H1 (cell line): ENCODE data around the gene TBK1. TPM values are rescaled to one million over a fixed set of nuclear protein-coding genes. Genes with fewer than 3 reads are reported as not detected.

ENCODE experiments used
- CTCF ChIA-PET: fragments of 300-600 bp; sonication (Branson Sonifier 250); formaldehyde crosslinking; loops from one replicate; lab custom pipeline; 2021; ENCODE audit not compliant: partially characterized antibody; lab: Charles Lee
- POLR2A ChIA-PET: fragments of 300-600 bp; sonication (Branson Sonifier 250); formaldehyde crosslinking; loops from one replicate; lab custom pipeline; 2021; ENCODE audit warnings: inconsistent platforms; ENCODE audit not compliant: partially characterized antibody; lab: Charles Lee
- DNase-seq, 2 experiments: peaks; one replicate each; pipeline versions ENCODE4 v3.0.0 to v3.0.0-alpha.2; 2010 to 2022; ENCODE audit warnings: low spot score in 2 of 2, low read depth in 1 of 2, mixed read lengths in 1 of 2
- FAIRE-seq: peaks from 2 replicates; lab custom pipeline; 2011; peaks lifted over from hg19 to GRCh38; lab: Jason Lieb, UNC
- H2AFZ ChIP-seq: 2 replicates; pipeline ENCODE4 v1.8.1; 2012; ENCODE audit warnings: low read length, inconsistent platforms
- H2AK5ac ChIP-seq: 2 replicates; pipeline ENCODE4 v1.6.1; 2013; ENCODE audit warnings: low read depth, low read length
- H2BK120ac ChIP-seq: replicated peaks from 2 replicates; pipeline ENCODE3; 2013; ENCODE audit warnings: low read depth, low read length, inconsistent platforms
- H2BK12ac ChIP-seq: 2 replicates; pipeline ENCODE4 v1.6.1; 2013; ENCODE audit warnings: low read depth, low read length
- H2BK15ac ChIP-seq: 2 replicates; pipeline ENCODE4 v1.6.1; 2013; ENCODE audit warnings: low read length
- H2BK20ac ChIP-seq: 2 replicates; pipeline ENCODE4 v1.6.1; 2013; ENCODE audit warnings: low read length
- H2BK5ac ChIP-seq: 2 replicates; pipeline ENCODE4 v1.6.1; 2013; ENCODE audit warnings: low read depth, low read length
- H3K14ac ChIP-seq: 2 replicates; pipeline ENCODE4 v1.6.1; 2013; ENCODE audit warnings: inconsistent platforms; ENCODE audit not compliant: insufficient read length
- H3K18ac ChIP-seq: 2 replicates; pipeline ENCODE4 v1.6.1; 2013; ENCODE audit warnings: low read length; ENCODE audit errors: extremely low read depth
- H3K23ac ChIP-seq: 2 replicates; pipeline ENCODE4 v1.6.1; 2013; ENCODE audit warnings: inconsistent platforms; ENCODE audit not compliant: insufficient read length
- H3K23me2 ChIP-seq: 2 replicates; pipeline ENCODE4 v1.6.1; 2013; ENCODE audit warnings: low read depth, low read length
- H3K27ac ChIP-seq: 2 replicates; pipeline ENCODE4 v1.6.1; 2011; ENCODE audit warnings: low read depth, low read length, inconsistent platforms
- H3K27me3 ChIP-seq, 4 experiments: replicated peaks in 1 of 4; 1 replicate in 1 of 4; 2 replicates in 3 of 4; pipeline versions ENCODE4 v1.6.1 to v1.8.1; 2011 to 2013; ENCODE audit warnings: low read length in 3 of 4, mild to moderate bottlenecking in 3 of 4, inconsistent platforms in 2 of 4, mixed read lengths in 2 of 4, moderate library complexity in 1 of 4; ENCODE audit not compliant: control insufficient read depth in 3 of 4, insufficient read depth in 3 of 4; ENCODE audit errors: extremely low read depth in 1 of 4
- H3K36me3 ChIP-seq, 4 experiments: 2 replicates each; pipeline versions ENCODE4 v1.6.1 to v1.8.1; 2011 to 2013; ENCODE audit warnings: mild to moderate bottlenecking in 4 of 4, low read length in 3 of 4, moderate library complexity in 2 of 4, control low read depth in 1 of 4, inconsistent platforms in 1 of 4; ENCODE audit not compliant: insufficient read depth in 4 of 4, control insufficient read depth in 2 of 4
- H3K4ac ChIP-seq: replicated peaks from 2 replicates; pipeline ENCODE3; 2013; ENCODE audit warnings: low read length, low read depth, mixed read lengths, inconsistent platforms; ENCODE audit not compliant: insufficient read length
- H3K4me1 ChIP-seq, 4 experiments: replicated peaks in 1 of 4; 1 replicate in 1 of 4; 2 replicates in 3 of 4; pipeline versions ENCODE4 v1.6.1 to v1.8.1; 2011 to 2013; ENCODE audit warnings: low read length in 3 of 4, inconsistent platforms in 2 of 4, mixed read lengths in 1 of 4; ENCODE audit not compliant: insufficient read depth in 4 of 4, control insufficient read depth in 3 of 4
- H3K4me2 ChIP-seq, 2 experiments: 2 replicates each; pipeline versions ENCODE4 v1.6.1 to v1.8.1; 2011 to 2013; ENCODE audit warnings: low read depth in 2 of 2, low read length in 2 of 2, control low read depth in 1 of 2, inconsistent platforms in 1 of 2, mild to moderate bottlenecking in 1 of 2; ENCODE audit not compliant: insufficient read depth in 1 of 2
- H3K4me3 ChIP-seq, 4 experiments: fragments of 200-600, 300-600 bp in 1 of 4; sonication (generic), shearing (Covaris generic), sonication (Bioruptor Twin) in 1 of 4; 2 replicates each; pipeline versions ENCODE4 v1.5.1 to v1.8.1; 2011 to 2016; ENCODE audit warnings: low read length in 4 of 4, low read depth in 3 of 4, control low read depth in 2 of 4, inconsistent platforms in 2 of 4, mild to moderate bottlenecking in 2 of 4, mixed read lengths in 1 of 4, moderate library complexity in 1 of 4; ENCODE audit not compliant: insufficient read depth in 2 of 4; ENCODE audit errors: extremely low read depth in 1 of 4
- H3K56ac ChIP-seq: replicated peaks from 2 replicates; pipeline ENCODE3; 2013; ENCODE audit warnings: low read depth, mild to moderate bottlenecking, mixed read lengths, low read length, inconsistent platforms; ENCODE audit not compliant: insufficient read length
- H3K79me1 ChIP-seq: 2 replicates; pipeline ENCODE4 v1.6.1; 2013; ENCODE audit warnings: low read depth, low read length, control low read depth
- H3K79me2 ChIP-seq, 2 experiments: 2 replicates each; pipeline versions ENCODE4 v1.6.1 to v1.8.1; 2012 to 2013; ENCODE audit warnings: low read length in 2 of 2, mild to moderate bottlenecking in 2 of 2, inconsistent platforms in 1 of 2; ENCODE audit not compliant: insufficient read depth in 2 of 2, control insufficient read depth in 1 of 2
- H3K9ac ChIP-seq, 4 experiments: replicated peaks in 1 of 4; 1 replicate in 1 of 4; 2 replicates in 3 of 4; pipeline versions ENCODE4 v1.6.1 to v1.8.1; 2011 to 2013; ENCODE audit warnings: low read depth in 3 of 4, low read length in 3 of 4, control low read depth in 2 of 4, mild to moderate bottlenecking in 2 of 4, moderate library complexity in 2 of 4, inconsistent platforms in 1 of 4; ENCODE audit errors: extremely low read depth in 1 of 4
- H3K9me3 ChIP-seq, 2 experiments: 2 replicates each; pipeline versions ENCODE4 v1.6.1 to v1.8.1; 2012 to 2013; ENCODE audit warnings: mild to moderate bottlenecking in 2 of 2, moderate library complexity in 2 of 2, control low read depth in 1 of 2, inconsistent platforms in 1 of 2, low read depth in 1 of 2, low read length in 1 of 2, mixed read lengths in 1 of 2; ENCODE audit not compliant: insufficient read depth in 2 of 2
- H4K20me1 ChIP-seq, 2 experiments: replicated peaks in 1 of 2; 2 replicates each; pipeline versions ENCODE3 to v1.8.1; 2011 to 2013; ENCODE audit warnings: inconsistent platforms in 2 of 2, low read length in 2 of 2, mild to moderate bottlenecking in 1 of 2; ENCODE audit not compliant: insufficient read depth in 2 of 2, control insufficient read depth in 1 of 2
- H4K5ac ChIP-seq: 2 replicates; pipeline ENCODE4 v1.6.1; 2013; ENCODE audit warnings: low read length, low read depth, mixed read lengths, inconsistent platforms; ENCODE audit not compliant: insufficient read length
- H4K8ac ChIP-seq: 2 replicates; pipeline ENCODE4 v1.8.0; 2013; ENCODE audit warnings: mild to moderate bottlenecking, moderate library complexity, low read length, inconsistent platforms; ENCODE audit not compliant: insufficient read depth; ENCODE audit errors: extremely low read depth
- H4K91ac ChIP-seq: replicated peaks from 2 replicates; pipeline ENCODE3; 2013; ENCODE audit warnings: low read length, mixed read lengths, inconsistent platforms; ENCODE audit not compliant: insufficient read length
- BACH1 ChIP-seq: IDR thresholded peaks from 2 replicates; pipeline ENCODE4 v1.6.1; 2012; ENCODE audit warnings: low read length, improper control_type of control experiment
- EP300 ChIP-seq, 2 experiments: IDR thresholded peaks; 1 replicate in 1 of 2; 2 replicates in 1 of 2; pipeline ENCODE4 v1.6.1; 2011 to 2012; ENCODE audit warnings: low read depth in 2 of 2, low read length in 2 of 2, mild to moderate bottlenecking in 2 of 2, borderline replicate concordance in 1 of 2, inconsistent platforms in 1 of 2, moderate library complexity in 1 of 2
- FOSL1 ChIP-seq: IDR thresholded peaks from 2 replicates; pipeline ENCODE4 v1.6.1; 2011; ENCODE audit warnings: mild to moderate bottlenecking, low read depth, low read length, moderate library complexity; ENCODE audit not compliant: insufficient read depth
- RAD21 ChIP-seq, 2 experiments: IDR thresholded peaks in 1 of 2; conservative IDR thresholded peaks in 1 of 2; 2 replicates each; pipeline ENCODE4 v1.6.1; 2011; ENCODE audit warnings: low read depth in 2 of 2, low read length in 2 of 2, improper control_type of control experiment in 1 of 2, inconsistent platforms in 1 of 2, mild to moderate bottlenecking in 1 of 2, moderate library complexity in 1 of 2
- RFX5 ChIP-seq: IDR thresholded peaks from 2 replicates; pipeline ENCODE4 v1.6.1; 2011; ENCODE audit warnings: low read depth, low read length, improper control_type of control experiment, borderline replicate concordance
- TEAD4 ChIP-seq: IDR thresholded peaks from 2 replicates; pipeline ENCODE4 v1.6.1; 2012; ENCODE audit warnings: low read depth, low read length, inconsistent platforms, mixed read lengths
- WGBS, 2 experiments: shearing (Covaris generic) in 1 of 2; methylation state at CpG; one replicate each; pipeline versions ENCODE4 v1.1.6 to v1.1.7; 2013 to 2015; ENCODE audit warnings: low lambda C conversion rate in 2 of 2, mixed read lengths in 2 of 2, inconsistent platforms in 1 of 2, low coverage in 1 of 2, missing lambda C conversion rate in 1 of 2; ENCODE audit not compliant: insufficient replicate concordance in 2 of 2, insufficient coverage in 1 of 2, insufficient read length in 1 of 2; ENCODE audit errors: extremely low coverage in 1 of 2, missing lambda C conversion rate in 1 of 2; 5-methylcytosine and 5-hydroxymethylcytosine counted together
- polyA plus RNA-seq, 7 experiments: library from polyadenylated mRNA; depleted of rRNA in 3 of 7; stranded (reverse) in 5 of 7; unstranded in 2 of 7; fragments of >200 nt in 5 of 7; fragments of 200-250 nt in 2 of 7; gene quantifications; 1 replicate in 5 of 7; 2 replicates in 1 of 7; 4 replicates in 1 of 7; pipeline versions ENCODE4 v1.2.1 to v1.2.3, GENCODE V29; 2011 to 2013; ENCODE audit warnings: missing spikeins in 2 of 7, mixed read lengths in 2 of 7
- total RNA-seq: library from RNA; stranded (reverse); fragmentation: NEBNext Ultra II Directional; extraction: Animal tissue kit (Norgen Biotek cat#: 25700); gene quantifications from 2 replicates; pipeline ENCODE4 v1.2.1, GENCODE V29; 2021
- TF ChIP-seq, protein P1 (sequence below), 3 experiments: IDR thresholded peaks; 1 replicate in 2 of 3; 2 replicates in 1 of 3; pipeline versions ENCODE4 v1.5.1 to v1.6.1; 2011; ENCODE audit warnings: low read length in 3 of 3, mild to moderate bottlenecking in 3 of 3, inconsistent platforms in 2 of 3, low read depth in 1 of 3, moderate library complexity in 1 of 3; ENCODE audit not compliant: insufficient read depth in 1 of 3; ENCODE audit errors: control extremely low read depth in 1 of 3

TBK1 gene
- total and polyA plus RNA-seq, 2 of the 8 experiments (the other 6 are each of a cell fraction or from before 2014, with no cell fraction given): 5.3 to 20.4 TPM

GRCh38 chr12:64525461-64526160, 73.7 kb downstream of the TBK1 start:
- Histone ChIP-seq H4K91ac (no peak overlapping the region), H3K23me2 (no peaks in the 10 kb centered on the region), H2AFZ (0 out of 2 replicates have a peak overlapping the region, but pooled peaks have one; percentile 6), H4K20me1 (no peaks in the 10 kb centered on the region), H2BK20ac (no peak overlapping the region), H4K5ac (no peak overlapping the region), H2BK5ac (no peak overlapping the region), H3K18ac (no peak overlapping the region), H3K23ac (no peak overlapping the region), H2BK15ac (no peak overlapping the region), H3K4me2 (no peak overlapping the region), H3K36me3 (no peaks in the 10 kb centered on the region), H3K4me1 (peaks cover 0 to 8% (median 7%) of the 10 kb centered on the region in 4 experiments; a peak in 5 of 7 replicates), H4K8ac (no peak overlapping the region), H3K4me3 (no peak overlapping the region), H3K9ac (no peak overlapping the region), H3K9me3 (no peaks in the 10 kb centered on the region), H3K27ac (no peak overlapping the region), H3K79me1 (no peaks in the 10 kb centered on the region), H3K56ac (no peak overlapping the region), H3K4ac (no peak overlapping the region), H3K79me2 (no peaks in the 10 kb centered on the region), H2BK12ac (no peak overlapping the region), H3K14ac (no peak overlapping the region), H2BK120ac (no peak overlapping the region), H3K27me3 (no peaks in the 10 kb centered on the region), H2AK5ac (no peak overlapping the region)
- 84% methylated on average over 11 of the region's 11 CpGs; no CpG with 5 or more reads in 1 of the 2 experiments for WGBS, 2 experiments
- TF ChIP-seq, protein P1, sequence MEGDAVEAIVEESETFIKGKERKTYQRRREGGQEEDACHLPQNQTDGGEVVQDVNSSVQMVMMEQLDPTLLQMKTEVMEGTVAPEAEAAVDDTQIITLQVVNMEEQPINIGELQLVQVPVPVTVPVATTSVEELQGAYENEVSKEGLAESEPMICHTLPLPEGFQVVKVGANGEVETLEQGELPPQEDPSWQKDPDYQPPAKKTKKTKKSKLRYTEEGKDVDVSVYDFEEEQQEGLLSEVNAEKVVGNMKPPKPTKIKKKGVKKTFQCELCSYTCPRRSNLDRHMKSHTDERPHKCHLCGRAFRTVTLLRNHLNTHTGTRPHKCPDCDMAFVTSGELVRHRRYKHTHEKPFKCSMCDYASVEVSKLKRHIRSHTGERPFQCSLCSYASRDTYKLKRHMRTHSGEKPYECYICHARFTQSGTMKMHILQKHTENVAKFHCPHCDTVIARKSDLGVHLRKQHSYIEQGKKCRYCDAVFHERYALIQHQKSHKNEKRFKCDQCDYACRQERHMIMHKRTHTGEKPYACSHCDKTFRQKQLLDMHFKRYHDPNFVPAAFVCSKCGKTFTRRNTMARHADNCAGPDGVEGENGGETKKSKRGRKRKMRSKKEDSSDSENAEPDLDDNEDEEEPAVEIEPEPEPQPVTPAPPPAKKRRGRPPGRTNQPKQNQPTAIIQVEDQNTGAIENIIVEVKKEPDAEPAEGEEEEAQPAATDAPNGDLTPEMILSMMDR (IDR thresholded peaks at IDR 0.05; ENCODE audit: control extremely low read depth in 1 of 3, insufficient read depth in 1 of 3, low read depth in 1 of 3, low read length in 3 of 3): peak in 2 of 3 experiments; percentile 28 to 36; a peak in 2 of 4 replicates
- TF ChIP-seq BACH1: no peak
- no peak for TF ChIP-seq EP300 (IDR thresholded peaks at IDR 0.05; ENCODE audit: borderline replicate concordance in 1 of 2, low read depth in 2 of 2, low read length in 2 of 2)
- TF ChIP-seq RFX5: no peak
- peak in 1 of 2 experiments; percentile 18; a peak in 1 of 4 replicates for TF ChIP-seq RAD21 (IDR thresholded peaks at IDR 0.05 in 1 of 2, conservative IDR thresholded peaks at IDR 0.05 in 1 of 2; ENCODE audit: low read depth in 2 of 2, low read length in 2 of 2)
- peak; percentile 35; the same call in 1 of the 2 replicates for TF ChIP-seq TEAD4
- TF ChIP-seq FOSL1: no peak
- CTCF ChIA-PET: interaction anchor here (0.6 to 2.7 kb wide), 4 partner anchors 11 to 172 kb away, joined by 3 to 7 read pairs (median 3); no protein-coding TSS in a partner anchor
- FAIRE-seq (no peak), DNase-seq (no peak)
- POLR2A ChIA-PET: no interaction called here
